ENCODE results near the gene APBB2. TPM values are rescaled to one million over a fixed set of nuclear protein-coding genes. Genes with fewer than 3 reads are reported as not detected.
A peak's percentile ranks its signal among the peaks of the same experiment; 100 is the strongest.

The APBB2 gene
- total and polyA plus RNA-seq, 2 experiments from 2014 or later, result 24.1 to 61.0 TPM

- DNase-seq, result peak; percentile 47
- in situ Hi-C loops (cut with MboI), result no loop called here
- H3K4me2 ChIP-seq (ENCODE audit: unreplicated experiment), result no peak overlapping the region
- H3K9ac ChIP-seq, result no peak overlapping the region
- H3K27ac ChIP-seq, result no peak overlapping the region
- H3K4me3 ChIP-seq, result no peak overlapping the region
- H4K20me1 ChIP-seq (ENCODE audit: insufficient read depth), result no peaks in the 10 kb centered on the region
- no peaks in the 10 kb centered on the region for H3K27me3 ChIP-seq (replicated peaks; ENCODE audit: insufficient read depth)
- H3K9me2 ChIP-seq (ENCODE audit: insufficient read depth), result no peaks in the 10 kb centered on the region
- H3K4me1 ChIP-seq (ENCODE audit: insufficient read depth), result peaks cover 11% of the 10 kb centered on the region
- no peaks in the 10 kb centered on the region for H3K9me3 ChIP-seq (ENCODE audit: low read depth)
- H2AFZ ChIP-seq, result no peak overlapping the region
- H3F3A ChIP-seq (ENCODE audit: insufficient read depth), result peaks cover 6% of the 10 kb centered on the region; the same call in 1 of the 2 replicates
- no peak for TF ChIP-seq EZH2 (IDR thresholded peaks at IDR 0.05; ENCODE audit: insufficient read depth, poor library complexity, severe bottlenecking)
- TF ChIP-seq EZH2phosphoT487 (IDR thresholded peaks at IDR 0.05; ENCODE audit: insufficient read depth, low read depth), result no peak
- WGBS, 2 experiments (ENCODE audit: low coverage in 1 of 2, low lambda C conversion rate in 2 of 2, missing lambda C conversion rate in 2 of 2), result 90 to 96% methylated on average over 3 of the region's 3 CpGs
- H3K79me2 ChIP-seq (ENCODE audit: insufficient read depth), result peaks cover 98% of the 10 kb centered on the region
- H3K36me3 ChIP-seq (ENCODE audit: low read depth), result no peaks in the 10 kb centered on the region
Observed at GRCh38 chr4:41192136-41192535, 22.2 kb downstream of the APBB2 start.

DNA sequence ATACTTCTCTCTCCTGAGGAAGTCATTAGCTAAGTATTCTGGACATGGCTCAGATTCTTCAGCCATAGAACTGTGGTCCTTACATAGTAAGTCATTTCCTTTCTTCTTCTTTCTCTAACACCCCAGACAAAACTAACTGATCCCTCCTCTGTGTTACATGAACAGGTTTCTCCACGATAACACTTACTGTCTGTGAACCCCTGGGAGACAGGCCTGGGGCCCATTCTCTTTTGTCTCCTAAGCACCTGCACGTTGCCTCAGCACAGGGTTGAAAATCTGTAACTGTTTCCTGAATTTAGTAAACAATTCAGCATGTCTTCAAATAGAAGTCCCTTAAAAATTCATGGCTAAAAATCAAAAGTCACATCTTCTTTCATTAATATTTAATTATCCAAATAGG, 24.7 kb downstream of the APBB2 start:
- peaks cover 19% of the 10 kb centered on the region for H3F3A ChIP-seq (ENCODE audit: insufficient read depth)
- WGBS, 2 experiments (ENCODE audit: low coverage in 1 of 2, low lambda C conversion rate in 2 of 2, missing lambda C conversion rate in 2 of 2), result 59 to 67% methylated on average over 2 of the region's 2 CpGs
- H3K9me3 ChIP-seq (ENCODE audit: low read depth), result no peaks in the 10 kb centered on the region
- no peak overlapping the region for H3K27ac ChIP-seq
- no peaks in the 10 kb centered on the region for H4K20me1 ChIP-seq (ENCODE audit: insufficient read depth)
- H3K9me2 ChIP-seq (ENCODE audit: insufficient read depth), result no peaks in the 10 kb centered on the region
- no peaks in the 10 kb centered on the region for H3K36me3 ChIP-seq (ENCODE audit: low read depth)
- peaks cover 100% of the 10 kb centered on the region for H3K79me2 ChIP-seq (ENCODE audit: insufficient read depth)
- no peak for TF ChIP-seq EZH2 (IDR thresholded peaks at IDR 0.05; ENCODE audit: insufficient read depth, poor library complexity, severe bottlenecking)
- TF ChIP-seq EZH2phosphoT487 (IDR thresholded peaks at IDR 0.05; ENCODE audit: insufficient read depth, low read depth), result no peak
- H3K9ac ChIP-seq, result no peak overlapping the region
- peaks cover 20% of the 10 kb centered on the region for H3K4me1 ChIP-seq (ENCODE audit: insufficient read depth)
- no peak overlapping the region for H3K4me3 ChIP-seq
- H2AFZ ChIP-seq, result no peak overlapping the region
- no peak overlapping the region for H3K4me2 ChIP-seq (ENCODE audit: unreplicated experiment)
- in situ Hi-C loops (cut with MboI), result no loop called here
- H3K27me3 ChIP-seq (replicated peaks; ENCODE audit: insufficient read depth), result no peaks in the 10 kb centered on the region
- no peak for DNase-seq

DNA sequence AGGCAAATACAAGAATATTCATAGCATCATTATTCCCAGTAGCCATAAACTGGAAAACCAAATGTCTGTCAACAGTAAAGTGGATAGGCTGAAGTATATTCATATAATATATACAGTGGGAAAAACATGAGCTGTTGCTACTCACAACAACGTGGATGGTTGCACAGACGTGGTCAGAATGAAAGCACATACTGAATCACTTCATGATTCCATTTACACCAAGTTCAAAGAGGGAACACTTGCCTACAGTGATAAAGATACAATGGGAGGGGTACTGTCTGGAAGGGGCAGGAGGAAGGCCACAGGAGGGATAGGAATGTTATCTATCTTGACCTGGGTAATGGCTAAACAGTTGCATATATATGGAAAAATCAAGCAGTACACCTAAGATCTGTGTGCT, 25.3 kb downstream of the APBB2 start:
- in situ Hi-C loops (cut with MboI), result no loop called here
- Histone ChIP-seq H3K27ac (no peak overlapping the region), H3K27me3 (replicated peaks; ENCODE audit: insufficient read depth) (no peaks in the 10 kb centered on the region), H3K4me2 (ENCODE audit: unreplicated experiment) (no peak overlapping the region), H3F3A (ENCODE audit: insufficient read depth) (peaks cover 19% of the 10 kb centered on the region), H3K9me2 (ENCODE audit: insufficient read depth) (no peaks in the 10 kb centered on the region), H3K9ac (no peak overlapping the region), H3K79me2 (ENCODE audit: insufficient read depth) (peaks cover 100% of the 10 kb centered on the region), H2AFZ (no peak overlapping the region), H4K20me1 (ENCODE audit: insufficient read depth) (no peaks in the 10 kb centered on the region), H3K36me3 (ENCODE audit: low read depth) (no peaks in the 10 kb centered on the region), H3K4me1 (ENCODE audit: insufficient read depth) (peaks cover 20% of the 10 kb centered on the region), H3K9me3 (ENCODE audit: low read depth) (no peaks in the 10 kb centered on the region), H3K4me3 (no peak overlapping the region)
- WGBS, 2 experiments (ENCODE audit: low coverage in 1 of 2, low lambda C conversion rate in 2 of 2, missing lambda C conversion rate in 2 of 2), result 45 to 57% methylated on average over 2 of the region's 2 CpGs
- TF ChIP-seq EZH2 (IDR thresholded peaks at IDR 0.05; ENCODE audit: insufficient read depth, poor library complexity, severe bottlenecking), result no peak
- no peak for TF ChIP-seq EZH2phosphoT487 (IDR thresholded peaks at IDR 0.05; ENCODE audit: insufficient read depth, low read depth)
- no peak for DNase-seq

DNA sequence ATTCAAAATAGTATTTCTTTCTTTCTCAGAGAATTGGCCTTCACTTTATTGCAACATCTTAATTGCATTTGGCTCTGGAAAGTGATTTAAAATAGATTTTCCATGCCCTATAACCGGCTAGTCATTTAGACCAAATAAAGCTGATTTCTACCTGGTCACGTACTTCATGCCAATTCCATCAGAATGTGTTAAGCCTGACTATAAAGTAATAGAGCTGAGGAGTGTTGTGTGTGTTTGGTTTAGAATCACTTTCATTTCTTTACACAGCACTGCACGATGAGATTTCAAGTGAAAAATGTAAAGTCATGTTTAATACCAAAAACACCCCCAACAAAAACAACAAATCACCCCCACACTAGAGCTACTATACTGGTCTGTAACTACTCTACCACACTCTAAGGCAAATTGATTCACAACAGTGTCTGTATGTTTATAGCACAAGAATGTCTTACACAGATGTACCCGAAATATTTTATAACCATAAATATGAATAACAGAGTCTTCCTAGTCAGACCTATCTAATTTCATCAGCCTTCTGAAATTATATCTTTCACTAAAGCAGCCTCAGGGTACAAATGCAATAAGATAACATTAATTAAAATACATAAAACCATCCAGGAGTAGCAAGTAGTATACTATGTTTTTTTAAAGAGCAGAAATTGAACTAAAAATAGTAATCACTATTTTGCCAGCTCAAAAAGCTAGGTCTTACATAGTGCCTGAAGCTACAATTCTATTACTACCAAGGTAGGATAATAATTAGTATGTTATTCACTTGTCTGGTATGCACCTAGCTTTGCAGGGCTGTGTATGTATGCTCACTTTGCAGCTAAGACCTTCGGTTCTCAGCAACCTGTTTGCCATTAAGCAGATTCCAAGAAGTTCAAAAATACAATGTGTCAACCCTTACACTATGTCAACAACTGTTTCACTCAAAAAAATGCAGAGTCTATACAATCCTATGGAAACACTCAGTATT, 28.4 kb downstream of the APBB2 start:
- TF ChIP-seq EZH2 (IDR thresholded peaks at IDR 0.05; ENCODE audit: insufficient read depth, poor library complexity, severe bottlenecking) (no peak), EZH2phosphoT487 (IDR thresholded peaks at IDR 0.05; ENCODE audit: insufficient read depth, low read depth) (no peak)
- peak overlapping the region; percentile 45 for H3K27ac ChIP-seq

More for the DNA sequence above, 28.4 kb downstream of the APBB2 start:
- DNase-seq, result peak; percentile 29
- no peaks in the 10 kb centered on the region for H3K9me2 ChIP-seq (ENCODE audit: insufficient read depth)
- H3K4me3 ChIP-seq, result peak overlapping the region; percentile 60
- peak overlapping the region; percentile 90 for H3K4me2 ChIP-seq (ENCODE audit: unreplicated experiment)
- H4K20me1 ChIP-seq (ENCODE audit: insufficient read depth), result no peaks in the 10 kb centered on the region
- H3K9ac ChIP-seq, result peak overlapping the region; percentile 42
- H3K27me3 ChIP-seq (replicated peaks; ENCODE audit: insufficient read depth), result no peaks in the 10 kb centered on the region
- 15 to 20% methylated on average over 5 of the region's 5 CpGs for WGBS, 2 experiments (ENCODE audit: low coverage in 1 of 2, low lambda C conversion rate in 2 of 2, missing lambda C conversion rate in 2 of 2)
- no peaks in the 10 kb centered on the region for H3K9me3 ChIP-seq (ENCODE audit: low read depth)
- H2AFZ ChIP-seq, result no peak overlapping the region
- in situ Hi-C loops (cut with MboI), result no loop called here
- H3K4me1 ChIP-seq (ENCODE audit: insufficient read depth), result peaks cover 20% of the 10 kb centered on the region
- H3K79me2 ChIP-seq (ENCODE audit: insufficient read depth), result peaks cover 100% of the 10 kb centered on the region
- H3F3A ChIP-seq (ENCODE audit: insufficient read depth), result peaks cover 13% of the 10 kb centered on the region
- no peaks in the 10 kb centered on the region for H3K36me3 ChIP-seq (ENCODE audit: low read depth)
